C4-2B (cell line): ENCODE data around the gene LRP1B.

Experiments used
- H3K27ac ChIP-seq: fragments of 450-650 bp; 2 replicates; pipeline ENCODE4 v1.5.1; 2017
- ZFX ChIP-seq: fragments of 450-650 bp; IDR thresholded peaks from 2 replicates; pipeline ENCODE4 v1.6.1; 2017
- TF ChIP-seq, protein P1 (sequence below): fragments of 450-650 bp; conservative IDR thresholded peaks from 2 replicates; pipeline ENCODE4 v1.5.1; 2017; ENCODE audit warnings: mild to moderate bottlenecking

The LRP1B gene

DNA sequence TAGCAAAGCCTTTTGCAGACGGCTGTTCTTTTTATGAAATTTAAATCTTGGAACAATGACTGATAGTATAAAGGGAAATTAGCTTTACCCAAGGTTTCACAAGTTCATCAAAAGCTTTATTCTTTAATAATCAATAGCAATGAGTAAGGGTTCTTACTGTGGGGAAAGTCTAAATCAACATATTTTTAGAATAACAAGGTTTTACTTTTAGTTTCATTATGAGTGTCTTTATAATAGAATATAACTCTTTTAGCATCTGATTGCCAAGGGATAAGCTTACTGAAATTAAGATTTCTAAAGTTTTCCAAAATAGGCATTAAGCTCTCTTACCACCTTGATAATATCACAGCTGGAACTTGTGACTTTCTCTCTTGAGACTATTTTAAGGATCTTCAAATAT is 1489.7 kb downstream of the LRP1B start:
- H3K27ac ChIP-seq, result no peak overlapping the region
- TF ChIP-seq ZFX, result no peak
- TF ChIP-seq, protein P1, sequence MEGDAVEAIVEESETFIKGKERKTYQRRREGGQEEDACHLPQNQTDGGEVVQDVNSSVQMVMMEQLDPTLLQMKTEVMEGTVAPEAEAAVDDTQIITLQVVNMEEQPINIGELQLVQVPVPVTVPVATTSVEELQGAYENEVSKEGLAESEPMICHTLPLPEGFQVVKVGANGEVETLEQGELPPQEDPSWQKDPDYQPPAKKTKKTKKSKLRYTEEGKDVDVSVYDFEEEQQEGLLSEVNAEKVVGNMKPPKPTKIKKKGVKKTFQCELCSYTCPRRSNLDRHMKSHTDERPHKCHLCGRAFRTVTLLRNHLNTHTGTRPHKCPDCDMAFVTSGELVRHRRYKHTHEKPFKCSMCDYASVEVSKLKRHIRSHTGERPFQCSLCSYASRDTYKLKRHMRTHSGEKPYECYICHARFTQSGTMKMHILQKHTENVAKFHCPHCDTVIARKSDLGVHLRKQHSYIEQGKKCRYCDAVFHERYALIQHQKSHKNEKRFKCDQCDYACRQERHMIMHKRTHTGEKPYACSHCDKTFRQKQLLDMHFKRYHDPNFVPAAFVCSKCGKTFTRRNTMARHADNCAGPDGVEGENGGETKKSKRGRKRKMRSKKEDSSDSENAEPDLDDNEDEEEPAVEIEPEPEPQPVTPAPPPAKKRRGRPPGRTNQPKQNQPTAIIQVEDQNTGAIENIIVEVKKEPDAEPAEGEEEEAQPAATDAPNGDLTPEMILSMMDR, result no peak

DNA sequence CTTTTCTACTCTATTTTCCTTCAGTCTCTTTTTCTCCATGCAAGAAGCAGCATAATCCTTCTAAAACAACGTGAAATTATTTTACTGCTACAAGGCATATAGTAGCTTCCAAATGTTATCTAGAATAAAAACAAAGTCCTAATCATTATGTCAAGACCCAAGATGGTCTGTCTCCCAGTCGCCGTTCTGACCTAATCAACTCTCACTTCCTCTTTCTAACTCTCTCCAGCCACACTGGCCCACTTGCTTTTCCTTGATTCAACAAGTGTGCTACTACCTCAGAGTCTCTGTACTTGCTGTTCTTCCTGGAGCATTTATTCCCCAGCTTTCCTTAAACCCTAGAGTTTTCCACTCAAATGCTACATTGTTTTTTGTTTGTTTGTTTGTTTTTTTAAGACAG is 1491.2 kb downstream of the LRP1B start:
- H3K27ac ChIP-seq, result no peak overlapping the region
- TF ChIP-seq, protein P1, result no peak
- no peak for TF ChIP-seq ZFX

DNA sequence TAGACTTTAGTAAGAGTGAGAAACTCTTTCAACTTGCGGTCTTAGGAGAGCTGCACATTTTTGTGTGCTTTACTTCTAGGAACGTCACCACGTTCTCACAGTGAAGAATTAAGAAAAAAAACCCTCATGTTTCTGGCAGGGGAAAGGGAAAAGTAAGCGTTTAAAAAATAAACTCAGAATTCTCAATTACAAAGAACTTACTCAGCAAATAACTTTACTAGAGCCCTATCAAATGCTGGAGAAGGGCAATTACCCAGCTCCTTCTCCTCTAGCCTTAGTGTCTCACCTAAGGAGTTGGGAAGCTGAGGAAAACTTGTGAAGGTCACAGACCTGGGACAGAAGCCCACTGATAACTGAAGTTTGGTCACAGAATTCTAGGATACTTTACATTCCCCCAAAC is 1500.3 kb downstream of the LRP1B start:
- TF ChIP-seq, protein P1, result no peak
- TF ChIP-seq ZFX, result no peak
- H3K27ac ChIP-seq, result no peak overlapping the region

DNA sequence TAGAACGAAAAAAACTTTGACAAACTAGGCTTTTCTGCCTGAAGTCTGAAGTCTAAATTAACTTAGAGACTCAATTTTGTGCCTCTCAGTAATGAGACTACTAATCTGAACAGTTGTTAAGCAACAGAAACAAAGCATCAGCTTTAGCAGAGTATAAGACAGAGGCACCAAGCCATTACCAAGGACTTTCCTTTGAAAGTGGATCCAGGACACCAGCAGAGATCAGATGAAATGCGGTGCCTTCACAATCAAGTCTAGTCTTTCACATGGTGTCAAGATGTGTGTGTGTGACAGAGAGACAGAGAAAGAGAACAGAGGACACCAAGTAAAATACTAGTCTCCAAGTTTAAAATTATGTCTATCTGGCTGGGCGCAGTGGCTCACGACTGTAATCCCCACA is 1502.9 kb downstream of the LRP1B start:
- TF ChIP-seq, protein P1, result no peak
- TF ChIP-seq ZFX, result no peak
- no peak overlapping the region for H3K27ac ChIP-seq

DNA sequence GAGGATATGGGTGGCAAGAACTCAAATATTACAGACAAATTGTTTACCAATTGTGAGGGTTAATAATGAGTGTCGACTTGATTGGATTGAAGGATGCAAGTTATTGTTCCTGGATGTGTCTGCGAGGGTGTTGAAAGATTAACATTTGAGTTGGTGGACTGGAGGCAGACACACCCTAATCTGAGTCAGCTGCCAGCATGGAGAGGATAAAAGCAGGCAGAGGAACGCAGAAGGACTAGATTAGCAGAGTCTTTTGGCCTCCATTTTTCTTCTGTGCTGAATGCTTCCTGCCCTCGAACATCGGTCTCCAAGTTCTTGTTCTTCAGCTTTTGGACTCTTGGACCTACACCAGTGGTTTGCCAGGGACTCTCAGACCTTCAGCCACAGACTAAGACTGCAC is 1503.7 kb downstream of the LRP1B start:
- no peak for TF ChIP-seq ZFX
- TF ChIP-seq, protein P1, result no peak
- H3K27ac ChIP-seq, result no peak overlapping the region

DNA sequence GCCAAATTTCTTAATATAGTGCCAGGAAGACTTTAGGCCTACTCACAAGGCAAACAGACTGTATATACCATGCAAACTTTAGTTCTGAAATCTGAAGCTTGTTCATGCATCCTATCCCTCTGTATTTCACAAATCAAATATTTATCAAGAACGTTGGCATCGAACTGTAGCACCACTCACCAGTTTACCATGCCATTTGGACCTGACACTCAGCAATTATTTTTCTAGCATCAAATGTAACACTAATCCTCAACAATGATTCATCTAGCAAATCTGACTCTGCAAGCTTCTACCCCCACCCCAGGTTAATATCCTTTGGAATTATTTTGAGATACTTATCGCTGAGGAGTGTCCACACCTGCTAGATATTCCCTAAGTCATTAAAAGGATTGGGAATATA is 1506.6 kb downstream of the LRP1B start:
- H3K27ac ChIP-seq, result no peak overlapping the region
- TF ChIP-seq, protein P1, result no peak
- TF ChIP-seq ZFX, result no peak

DNA sequence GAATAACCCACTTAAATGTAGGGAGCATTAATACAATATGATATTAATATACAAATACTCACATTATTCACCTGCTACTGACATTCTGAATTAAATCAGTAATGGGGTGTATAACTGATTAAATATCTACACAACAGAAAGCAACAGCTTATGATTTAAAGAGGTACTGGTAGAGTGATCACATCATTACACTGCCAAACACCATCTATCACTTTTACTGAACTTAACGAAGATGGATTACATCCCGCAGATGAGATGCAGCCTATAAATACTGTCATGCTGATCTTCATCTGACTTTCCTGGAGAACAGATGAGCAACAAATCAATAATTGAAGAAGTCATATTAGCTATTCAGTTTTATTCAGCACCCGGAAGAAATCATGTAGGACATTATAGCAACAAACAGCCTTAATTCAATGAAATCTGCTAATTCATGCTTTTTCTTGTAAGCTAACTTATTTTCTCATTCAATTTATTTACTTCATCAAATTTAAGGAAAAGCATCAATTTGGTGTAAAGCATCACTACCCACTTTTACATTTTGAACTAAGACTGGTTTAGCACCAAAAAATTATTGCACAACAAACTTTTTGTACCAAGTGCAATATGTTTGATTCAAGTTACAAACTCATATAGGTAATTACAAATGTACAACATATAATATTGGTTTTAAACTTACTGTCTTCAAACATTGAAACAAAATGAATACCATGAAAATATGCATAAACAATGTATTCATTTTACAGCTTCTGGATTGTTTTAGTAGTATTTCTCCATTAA is 1509.0 kb downstream of the LRP1B start:
- H3K27ac ChIP-seq, result no peak overlapping the region
- TF ChIP-seq, protein P1, result no peak
- no peak for TF ChIP-seq ZFX
